Activated CD4-positive, alpha-beta T cell treated with anti-CD3 and anti-CD28 coated beads, Interleukin-2, amount 10 ng/mL, durations not matched to agents 24 days and 14 days (primary cell): ENCODE measurements around the gene ANKRD27. TPM values are rescaled to one million over a fixed set of nuclear protein-coding genes. Genes with fewer than 3 reads are reported as not detected.
"Not testable (repeated sequence)": the region's sequence is repeated elsewhere in the genome, so short reads cannot be mapped to it uniquely, and the experiment has no call there.

Experiments
- DNase-seq: peaks from one replicate; pipeline ENCODE4 v3.0.0; 2022
- H3K27ac Mint-ChIP-seq: one replicate; pipeline ENCODE4 v1.8.0; 2022; ENCODE audit warnings: mild to moderate bottlenecking, mixed read lengths
- H3K27me3 Mint-ChIP-seq: one replicate; pipeline ENCODE4 v1.8.0; 2022; ENCODE audit warnings: mixed read lengths
- H3K36me3 Mint-ChIP-seq: one replicate; pipeline ENCODE4 v1.8.0; 2022; ENCODE audit warnings: low read depth, mild to moderate bottlenecking, mixed read lengths
- H3K4me1 Mint-ChIP-seq: one replicate; pipeline ENCODE4 v1.8.0; 2021; ENCODE audit warnings: mixed read lengths
- H3K4me3 Mint-ChIP-seq: one replicate; pipeline ENCODE4 v1.8.0; 2022; ENCODE audit warnings: mild to moderate bottlenecking, moderate library complexity, mixed read lengths
- H3K9me3 Mint-ChIP-seq: one replicate; pipeline ENCODE4 v1.8.0; 2021; ENCODE audit warnings: mixed read lengths
- intact Hi-C: fragments of 100-400 bp; cut with micrococcal nuclease; formaldehyde crosslinking; loops from one replicate; pipeline ENCODE4 v1.15.1; 2023
- total RNA-seq: library from RNA; stranded (reverse); gene quantifications from 2 replicates; pipeline ENCODE4 v1.2.3, GENCODE V29; 2022

Gene ANKRD27
- 34.2 and 35.1 TPM in 2 replicates for total RNA-seq

GRCh38 chr19:32674931-32675719, at the start of gene ANKRD27:
Gene ANKRD27 (minus strand): TSS chr19:32675180. CDS start chr19:32659015, 16,165 bp downstream.
- intact Hi-C loops: loop anchor here (1.0 to 10.0 kb wide), 8 partner anchors 16 to 1320 kb away; partner anchors contain the start of genes CEBPG, CEP89, FAAP24 and GPATCH1
- peaks cover 24% of the 10 kb centered on the region for H3K4me1 Mint-ChIP-seq
- peak; percentile 100 for DNase-seq
- peaks cover 7% of the 10 kb centered on the region for H3K36me3 Mint-ChIP-seq
- H3K4me3 Mint-ChIP-seq: peak within 1 kb of the TSS; percentile 95
- H3K27ac Mint-ChIP-seq: peak within 1 kb of the TSS; percentile 88
- no peaks in the 10 kb centered on the region for H3K9me3 Mint-ChIP-seq
- peaks cover 28% of the 10 kb centered on the region for H3K27me3 Mint-ChIP-seq

GRCh38 chr19:32720936-32721250, 45.9 kb upstream of the ANKRD27 start:
- Mint-ChIP-seq H3K9me3 (no peaks in the 10 kb centered on the region), H3K4me1 (peaks cover 3% of the 10 kb centered on the region), H3K36me3 (peaks cover 5% of the 10 kb centered on the region), H3K4me3 (no peak overlapping the region), H3K27ac (no peak overlapping the region), H3K27me3 (peaks cover 6% of the 10 kb centered on the region)
- intact Hi-C loops: no loop called here
- no peak for DNase-seq

- no peak overlapping the region for H3K27ac Mint-ChIP-seq
- peaks cover 3% of the 10 kb centered on the region for H3K4me1 Mint-ChIP-seq
- peaks cover 6% of the 10 kb centered on the region for H3K27me3 Mint-ChIP-seq
- no peaks in the 10 kb centered on the region for H3K9me3 Mint-ChIP-seq
- H3K36me3 Mint-ChIP-seq: peaks cover 6% of the 10 kb centered on the region
- intact Hi-C loops: no loop called here
- no peak overlapping the region for H3K4me3 Mint-ChIP-seq
- no peak for DNase-seq
These were observed 45.4 kb upstream of the ANKRD27 start for GRCh38 chr19:32720216-32720935.

GRCh38 chr19:32719611-32720059, 44.7 kb upstream of the ANKRD27 start, which contains the start of gene TDRD12:
Gene TDRD12 (plus strand): TSS chr19:32719767. CDS start chr19:32720073, 306 bp downstream.
- intact Hi-C loops: no loop called here
- no peaks in the 10 kb centered on the region for H3K9me3 Mint-ChIP-seq
- DNase-seq: no peak
- peaks cover 3% of the 10 kb centered on the region for H3K4me1 Mint-ChIP-seq
- peaks cover 4% of the 10 kb centered on the region for H3K27me3 Mint-ChIP-seq
- H3K36me3 Mint-ChIP-seq: peaks cover 13% of the 10 kb centered on the region
- H3K4me3 Mint-ChIP-seq: no peak within 1 kb of the TSS
- no peak within 1 kb of the TSS for H3K27ac Mint-ChIP-seq

GRCh38 chr19:32718286-32718685, 43.3 kb upstream of the ANKRD27 start:
- H3K9me3 Mint-ChIP-seq: no peaks in the 10 kb centered on the region
- no peak overlapping the region for H3K4me3 Mint-ChIP-seq
- intact Hi-C loops: no loop called here
- no peak overlapping the region for H3K27ac Mint-ChIP-seq
- peaks cover 3% of the 10 kb centered on the region for H3K4me1 Mint-ChIP-seq
- no peak for DNase-seq
- no peaks in the 10 kb centered on the region for H3K27me3 Mint-ChIP-seq
- peaks cover 20% of the 10 kb centered on the region for H3K36me3 Mint-ChIP-seq

- intact Hi-C loops: no loop called here
- Mint-ChIP-seq H3K9me3 (no peaks in the 10 kb centered on the region), H3K27ac (no peak overlapping the region), H3K4me3 (no peak overlapping the region), H3K4me1 (peaks cover 3% of the 10 kb centered on the region), H3K27me3 (no peaks in the 10 kb centered on the region), H3K36me3 (peaks cover 26% of the 10 kb centered on the region)
- no peak for DNase-seq
These were observed 42.5 kb upstream of the ANKRD27 start for GRCh38 chr19:32717496-32717895.

- intact Hi-C loops, H3K9me3 Mint-ChIP-seq, H3K27me3 Mint-ChIP-seq, H3K27ac Mint-ChIP-seq, H3K4me1 Mint-ChIP-seq, H3K4me3 Mint-ChIP-seq, DNase-seq: not testable (repeated sequence)
- peaks cover 28% of the 10 kb centered on the region for H3K36me3 Mint-ChIP-seq
These were observed 41.2 kb upstream of the ANKRD27 start for GRCh38 chr19:32716203-32716602.

- H3K36me3 Mint-ChIP-seq: peaks cover 48% of the 10 kb centered on the region
- H3K27ac Mint-ChIP-seq: no peak overlapping the region
- no peaks in the 10 kb centered on the region for H3K9me3 Mint-ChIP-seq
- intact Hi-C loops: no loop called here
- H3K4me3 Mint-ChIP-seq: no peak overlapping the region
- no peaks in the 10 kb centered on the region for H3K27me3 Mint-ChIP-seq
- peaks cover 10% of the 10 kb centered on the region for H3K4me1 Mint-ChIP-seq
- no peak for DNase-seq
These were observed 36.8 kb upstream of the ANKRD27 start for GRCh38 chr19:32711747-32712146.

GRCh38 chr19:32709032-32709431, 34.1 kb upstream of the ANKRD27 start:
- Mint-ChIP-seq H3K27me3 (no peaks in the 10 kb centered on the region), H3K36me3 (peaks cover 62% of the 10 kb centered on the region), H3K4me3 (no peak overlapping the region), H3K4me1 (peaks cover 10% of the 10 kb centered on the region), H3K9me3 (peaks cover 4% of the 10 kb centered on the region), H3K27ac (peak overlapping the region; percentile 48)
- intact Hi-C loops: no loop called here
- no peak for DNase-seq

- H3K36me3 Mint-ChIP-seq: peaks cover 62% of the 10 kb centered on the region
- H3K9me3 Mint-ChIP-seq: peaks cover 4% of the 10 kb centered on the region
- intact Hi-C loops: no loop called here
These were observed 33.5 kb upstream of the ANKRD27 start for GRCh38 chr19:32708457-32708856.

GRCh38 chr19:32704006-32704405, 29.0 kb upstream of the ANKRD27 start:
- H3K4me1 Mint-ChIP-seq: peaks cover 10% of the 10 kb centered on the region
- peaks cover 77% of the 10 kb centered on the region for H3K36me3 Mint-ChIP-seq
- DNase-seq, H3K27ac Mint-ChIP-seq, H3K9me3 Mint-ChIP-seq, intact Hi-C loops, H3K27me3 Mint-ChIP-seq, H3K4me3 Mint-ChIP-seq: not testable (repeated sequence)

More at GRCh38 chr19:32708457-32708856, 33.5 kb upstream of the ANKRD27 start:
- peak; percentile 73 for DNase-seq
- Mint-ChIP-seq H3K27me3 (no peaks in the 10 kb centered on the region), H3K27ac (peak overlapping the region; percentile 48), H3K4me1 (peaks cover 10% of the 10 kb centered on the region), H3K4me3 (no peak overlapping the region)

GRCh38 chr19:32702010-32702409, 27.0 kb upstream of the ANKRD27 start:
- H3K36me3 Mint-ChIP-seq: peaks cover 88% of the 10 kb centered on the region
- no peaks in the 10 kb centered on the region for H3K27me3 Mint-ChIP-seq
- H3K9me3 Mint-ChIP-seq: peaks cover 8% of the 10 kb centered on the region
- intact Hi-C loops: no loop called here
- H3K27ac Mint-ChIP-seq: no peak overlapping the region
- no peak overlapping the region for H3K4me3 Mint-ChIP-seq
- H3K4me1 Mint-ChIP-seq: peaks cover 4% of the 10 kb centered on the region
- no peak for DNase-seq

GRCh38 chr19:32700129-32700528, 25.1 kb upstream of the ANKRD27 start:
- peaks cover 89% of the 10 kb centered on the region for H3K36me3 Mint-ChIP-seq
- H3K4me3 Mint-ChIP-seq, DNase-seq, H3K9me3 Mint-ChIP-seq, H3K27me3 Mint-ChIP-seq, H3K27ac Mint-ChIP-seq, intact Hi-C loops: not testable (repeated sequence)
- peaks cover 13% of the 10 kb centered on the region for H3K4me1 Mint-ChIP-seq

GRCh38 chr19:32696771-32697170, 21.8 kb upstream of the ANKRD27 start:
- H3K4me3 Mint-ChIP-seq, H3K9me3 Mint-ChIP-seq, intact Hi-C loops, H3K27me3 Mint-ChIP-seq, H3K27ac Mint-ChIP-seq, DNase-seq: not testable (repeated sequence)
- peaks cover 83% of the 10 kb centered on the region for H3K36me3 Mint-ChIP-seq
- peaks cover 35% of the 10 kb centered on the region for H3K4me1 Mint-ChIP-seq
